Hypothalamus (tissue), 51 donors: ENCODE measurements around the gene NMBR.
"Not testable (repeated sequence)": the region's sequence is repeated elsewhere in the genome, so short reads cannot be mapped to it uniquely, and the experiment has no call there.

Source experiments
- DNase-seq, 51 donors: peaks; one replicate each; lab custom pipeline; 2025; lab: John Stamatoyannopoulos, UW

Gene NMBR

DNA sequence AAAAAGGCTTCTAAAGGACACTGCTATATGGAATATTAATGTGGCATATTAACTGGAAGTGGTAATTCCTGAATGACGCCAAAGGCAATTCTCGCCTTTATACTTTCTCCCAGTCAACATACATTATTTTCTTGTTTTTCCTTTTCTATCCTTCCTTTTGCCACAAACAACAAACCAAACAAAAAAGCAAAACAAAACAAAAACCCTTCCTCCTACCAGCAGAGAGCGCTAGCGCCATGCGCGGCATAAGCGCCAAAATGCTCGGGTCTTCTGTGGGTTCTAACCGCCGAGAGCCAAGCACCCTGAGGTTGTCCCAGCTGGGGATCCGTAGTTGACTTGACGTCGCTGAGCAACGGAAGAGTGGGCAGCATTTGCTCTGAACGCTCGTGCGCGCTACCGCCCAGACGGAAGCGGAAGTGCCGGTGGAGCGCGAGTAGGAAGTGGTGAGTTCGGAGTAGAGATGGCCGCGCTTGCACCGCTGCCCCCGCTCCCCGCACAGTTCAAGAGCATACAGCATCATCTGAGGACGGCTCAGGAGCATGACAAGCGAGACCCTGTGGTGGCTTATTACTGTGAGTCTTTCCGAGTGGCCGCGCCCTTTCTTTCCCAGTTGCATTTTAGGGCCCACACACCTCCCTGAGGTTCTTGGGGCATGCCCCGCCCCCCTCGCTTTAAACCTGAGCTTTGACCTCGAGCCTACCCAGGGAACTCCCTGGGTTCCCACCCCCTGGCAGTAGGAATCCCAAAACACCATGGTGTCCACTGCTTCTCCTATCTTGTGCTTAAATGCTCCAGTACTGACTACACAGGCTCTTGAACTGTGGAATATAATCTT is at the start of gene NMBR, which contains the start of gene VTA1:
TSS of gene NMBR (minus strand) at position 295 of the 835 bp plus-strand sequence. CDS start 58,464 bp downstream, outside the sequence.
TSS of gene VTA1 (plus strand) at position 436 of the 835 bp plus-strand sequence. CDS start at position 461, 25 bp downstream.
- peak; percentile 66 to 99 (median 95) for DNase-seq

DNA sequence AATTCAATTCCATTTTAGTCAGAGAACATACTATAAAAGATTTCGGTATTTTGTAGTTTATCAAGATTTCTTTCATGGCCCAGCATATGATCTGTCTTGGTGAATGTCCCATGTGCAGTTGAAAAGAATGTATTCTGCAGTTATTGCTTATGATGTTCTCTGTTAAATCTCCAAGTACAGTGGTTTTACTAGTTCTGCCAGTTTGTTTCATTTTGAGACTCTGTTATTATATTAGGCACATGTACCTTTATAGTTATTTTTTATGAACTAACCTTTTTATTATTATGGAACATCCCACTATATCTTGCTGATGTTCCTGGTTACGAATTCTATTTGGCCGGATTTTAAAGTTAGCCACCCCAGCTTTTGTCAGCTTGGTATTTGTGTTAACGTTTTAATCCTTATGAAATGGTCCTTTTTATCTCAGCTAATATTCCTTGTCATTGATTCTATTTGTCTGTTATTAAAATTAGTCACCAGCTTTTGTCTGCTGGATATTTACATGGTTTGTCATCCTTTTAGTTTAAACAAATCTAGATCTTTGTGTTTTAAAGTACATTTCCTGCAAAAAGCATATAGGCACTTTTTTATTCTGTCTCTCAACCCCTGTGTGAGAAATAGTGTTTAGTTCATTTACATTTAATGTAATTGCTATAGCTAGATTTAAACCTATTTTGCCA is 49.1 kb upstream of the NMBR start:
- DNase-seq = no peak

DNA sequence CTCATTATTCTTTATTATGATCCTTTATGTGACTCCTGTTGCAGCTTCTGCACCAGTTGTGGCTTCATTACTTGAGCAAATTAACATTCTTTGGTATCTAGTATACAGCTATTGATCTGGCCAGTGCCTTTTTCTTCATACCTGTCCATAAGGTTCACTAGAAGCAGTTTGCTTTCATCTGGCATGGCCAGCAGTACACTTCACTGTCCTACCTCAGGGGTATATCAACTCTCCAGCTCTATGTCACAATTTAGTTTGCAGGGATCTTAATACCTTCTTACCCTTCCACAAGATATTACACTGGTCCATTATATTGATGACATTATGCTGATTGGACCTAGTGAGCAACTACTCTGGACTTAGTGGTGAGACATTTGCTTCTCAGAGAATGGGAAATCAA is 46.7 kb upstream of the NMBR start:
- no peak for DNase-seq

DNA sequence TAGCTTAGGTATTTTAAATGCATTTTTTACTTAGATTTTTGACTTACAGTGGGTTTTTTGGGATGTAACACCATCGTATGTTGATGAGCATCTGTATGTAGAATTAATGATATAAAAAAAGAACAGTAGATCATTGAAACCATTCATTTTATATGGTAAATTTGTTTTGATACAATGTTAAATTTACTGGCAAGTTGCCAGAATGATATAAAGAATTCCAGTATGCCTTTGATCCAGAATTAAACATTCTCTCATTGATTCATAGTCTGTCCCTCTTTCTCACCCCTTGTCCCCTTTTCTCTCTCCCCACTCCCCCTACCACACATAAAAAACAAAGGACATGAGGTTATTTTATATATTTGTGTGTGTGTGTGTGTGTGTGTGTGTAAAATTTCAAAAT is 45.4 kb upstream of the NMBR start:
- no peak for DNase-seq

DNA sequence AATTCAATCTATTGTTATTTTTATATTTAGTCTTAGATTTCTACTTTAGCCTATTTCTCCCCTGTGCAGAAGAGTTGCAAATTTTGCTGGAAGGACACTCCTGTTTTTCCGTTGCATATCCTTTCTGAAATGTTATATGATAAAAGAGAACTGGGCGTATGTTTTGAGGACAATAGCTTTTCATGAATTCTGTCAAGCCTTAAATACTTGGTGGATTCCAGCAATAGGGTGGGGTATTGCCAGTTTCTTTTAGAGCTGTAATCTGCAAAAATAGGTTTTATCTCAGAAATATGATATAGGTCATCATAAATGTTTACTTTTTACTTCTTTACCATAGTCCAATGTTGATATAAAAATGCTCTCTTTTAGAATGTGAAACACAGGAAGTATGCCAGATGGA is 42.1 kb upstream of the NMBR start:
- DNase-seq = no peak

DNA sequence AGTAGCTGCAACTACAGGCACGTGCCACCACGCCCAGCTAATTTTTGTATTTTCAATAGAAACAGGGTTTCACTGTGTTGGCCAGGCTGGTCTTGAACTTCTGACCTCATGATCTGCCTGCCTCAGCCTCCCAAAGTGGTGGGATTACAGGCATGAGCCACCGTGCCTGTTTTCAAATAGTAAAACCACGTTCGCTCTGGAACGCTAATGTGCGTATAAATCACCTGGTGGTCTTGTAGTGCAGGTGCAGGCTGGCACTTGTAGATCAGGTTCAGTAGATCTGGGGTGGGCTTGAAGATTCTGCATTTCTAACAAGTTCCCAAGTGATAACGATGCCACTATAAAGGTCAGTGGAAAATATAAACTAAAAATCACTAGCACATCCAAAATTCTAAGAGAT is 41.4 kb upstream of the NMBR start:
- not testable (repeated sequence) for DNase-seq

DNA sequence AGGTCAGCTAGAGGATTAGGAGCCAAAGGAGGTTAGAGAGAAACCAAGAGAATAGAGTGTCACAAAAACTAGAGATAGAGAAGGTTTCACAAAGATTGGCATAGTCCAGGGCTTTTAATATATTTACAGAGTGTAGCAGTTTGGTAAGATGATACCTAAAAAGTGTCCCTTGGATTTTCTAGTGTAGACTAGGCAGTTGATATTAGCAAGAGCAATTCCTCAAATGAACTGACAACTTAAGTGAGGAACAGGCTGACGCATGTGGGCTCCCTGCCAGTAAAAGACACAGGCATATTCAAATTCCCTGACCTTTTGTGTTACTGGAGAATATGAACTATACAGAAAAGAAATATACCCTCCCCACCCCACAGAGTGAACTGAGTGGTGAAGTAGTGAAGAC is 40.3 kb upstream of the NMBR start:
- DNase-seq = no peak

DNA sequence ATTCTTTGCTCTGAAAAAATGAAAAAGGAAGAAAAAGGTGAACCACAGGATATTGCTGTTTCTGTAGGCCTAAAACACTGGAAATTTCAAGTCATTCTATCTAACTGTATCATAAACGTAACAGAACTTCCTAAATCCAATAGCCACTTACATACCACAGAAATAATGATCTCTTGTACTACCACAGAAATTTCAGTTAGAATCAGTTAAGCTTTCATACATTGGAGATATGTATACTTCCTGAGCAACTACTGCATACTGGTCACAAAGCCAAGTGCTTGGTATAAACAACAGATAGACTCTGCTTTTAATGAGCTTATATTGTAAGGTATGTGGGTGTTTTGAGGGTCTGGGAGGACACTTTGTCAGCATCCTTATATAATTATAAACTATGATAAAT is 38.7 kb upstream of the NMBR start:
- DNase-seq = no peak

DNA sequence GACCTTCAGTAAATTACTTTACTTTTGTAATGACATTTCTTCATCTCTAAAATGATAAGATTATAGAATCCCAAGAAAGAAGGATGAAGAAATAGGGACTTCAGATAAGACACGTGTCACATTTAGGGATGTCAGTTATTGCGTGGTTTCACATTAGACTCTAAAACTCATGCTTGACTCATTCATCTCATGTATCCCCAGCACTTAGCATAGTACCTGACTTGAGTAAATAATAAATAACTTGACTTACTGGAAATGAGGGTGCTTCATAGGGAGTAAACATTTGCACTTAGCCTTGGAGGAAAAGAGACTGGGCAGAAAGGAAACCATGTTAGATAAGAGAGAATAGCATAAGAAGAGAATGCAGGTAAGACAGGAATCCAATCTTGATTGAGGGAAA is 37.4 kb upstream of the NMBR start:
- no peak for DNase-seq

DNA sequence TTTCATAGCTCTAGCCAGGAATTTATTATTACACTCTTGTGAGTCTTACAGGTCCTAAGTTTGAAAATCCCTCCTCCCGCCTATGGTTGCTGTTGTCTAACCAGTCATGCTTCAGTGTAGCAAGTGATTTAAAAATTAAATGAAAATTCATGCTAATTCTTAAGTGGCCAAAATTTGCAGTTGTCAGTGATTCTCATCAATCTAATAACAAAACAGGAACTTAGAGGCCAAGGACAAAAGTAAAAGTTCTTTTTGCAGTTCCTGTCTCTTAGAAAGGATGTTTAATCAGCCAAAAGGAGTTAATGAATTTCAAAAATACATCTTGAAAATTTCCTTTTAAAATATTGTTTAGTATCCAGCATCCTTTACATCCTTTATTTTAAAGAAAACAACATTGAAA is 36.4 kb upstream of the NMBR start:
- DNase-seq = no peak

DNA sequence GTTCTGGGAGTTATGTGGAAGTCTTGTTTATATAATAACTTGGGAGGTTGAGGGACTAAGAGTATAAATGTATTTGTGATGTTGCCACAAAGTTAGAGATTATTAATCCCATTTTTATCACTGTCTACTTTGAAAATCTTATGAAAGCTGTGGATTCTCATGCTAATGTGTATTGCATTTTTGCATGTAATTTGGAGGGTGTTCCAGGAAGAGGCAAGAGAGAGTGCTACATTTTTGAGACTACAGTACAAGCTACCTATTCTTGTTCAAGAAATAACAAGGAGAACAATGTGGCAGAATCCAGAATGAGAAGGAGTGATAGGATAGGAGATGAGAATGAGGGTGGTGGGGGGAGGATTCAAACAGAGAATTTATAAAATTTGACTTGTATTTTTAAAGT is 35.1 kb upstream of the NMBR start:
- no peak for DNase-seq

DNA sequence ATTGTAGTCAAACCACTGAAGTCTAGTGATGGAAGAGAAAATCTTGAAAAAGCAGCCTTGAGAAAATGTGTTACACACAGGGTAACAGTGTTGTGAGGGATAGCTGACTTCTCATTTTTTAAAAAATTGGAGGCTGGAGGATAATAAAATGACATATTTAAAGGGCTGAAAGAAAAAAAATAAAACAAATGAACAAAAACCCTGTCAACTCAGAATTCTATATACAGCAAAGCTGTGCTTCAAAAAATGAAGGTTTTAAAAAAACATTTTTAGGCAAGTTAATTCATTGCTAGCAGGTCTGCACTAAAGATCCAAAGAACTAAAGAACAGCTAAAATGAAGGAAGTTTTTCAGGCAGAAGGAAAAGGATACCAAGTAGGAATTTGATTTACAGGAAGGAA is 31.2 kb upstream of the NMBR start:
- DNase-seq = no peak

DNA sequence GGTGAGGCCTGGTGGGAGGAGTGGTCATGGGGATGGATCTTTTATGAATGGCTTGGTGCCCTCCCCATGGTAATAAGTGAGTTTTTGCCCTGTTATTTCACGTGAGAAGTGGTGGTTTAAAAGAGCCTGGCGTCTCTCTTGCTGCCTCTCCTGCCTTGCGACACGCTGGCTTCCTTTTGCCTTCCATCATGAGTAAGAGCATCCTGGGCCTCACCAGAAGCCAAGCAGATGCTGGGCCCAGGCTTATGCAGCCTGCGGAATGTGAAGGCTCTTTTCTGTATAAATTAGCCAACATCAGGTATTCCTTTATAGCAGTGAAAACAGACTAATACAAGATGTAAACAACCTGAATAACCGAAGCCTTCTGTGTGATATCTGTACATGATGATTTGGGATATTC is 27.8 kb upstream of the NMBR start:
- DNase-seq = no peak

DNA sequence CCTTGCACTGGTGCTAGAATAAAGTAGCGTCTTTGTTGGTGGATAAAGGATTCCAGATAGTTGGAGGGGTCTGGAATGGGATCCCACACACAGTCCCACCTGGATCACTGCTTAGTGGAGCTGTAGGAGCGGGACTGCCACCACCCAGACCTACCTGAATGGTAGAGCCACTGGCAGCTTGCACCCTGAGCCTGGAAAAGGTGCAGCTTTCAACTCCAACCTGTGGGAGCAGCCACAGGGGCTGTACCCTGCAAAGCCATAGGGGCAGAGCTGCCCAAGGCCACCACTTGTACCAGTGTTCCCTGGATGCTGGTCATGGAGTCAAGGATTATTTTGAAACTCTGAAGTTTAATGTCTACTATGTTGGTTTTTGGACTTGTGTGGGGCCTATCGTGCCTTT is 27.1 kb upstream of the NMBR start:
- DNase-seq = no peak

DNA sequence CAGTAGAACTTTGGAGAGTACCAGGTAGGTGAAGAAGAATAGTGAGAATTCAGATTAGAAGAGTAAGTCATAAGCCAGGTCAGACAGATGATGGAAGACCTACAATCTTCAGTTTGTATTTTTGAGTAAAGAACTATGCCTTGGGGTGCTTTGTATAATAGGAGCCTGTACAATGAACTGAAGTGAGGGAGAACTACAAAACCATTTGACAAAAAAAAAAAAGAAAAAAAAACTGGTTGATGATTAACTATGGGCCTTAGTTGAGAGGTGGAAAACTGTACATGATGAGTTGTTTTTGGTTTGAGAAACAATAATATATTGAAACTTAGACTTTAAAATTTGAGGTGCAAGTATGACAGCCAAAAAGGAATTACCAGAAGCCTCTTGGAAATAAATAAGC is 25.8 kb upstream of the NMBR start:
- DNase-seq = no peak

DNA sequence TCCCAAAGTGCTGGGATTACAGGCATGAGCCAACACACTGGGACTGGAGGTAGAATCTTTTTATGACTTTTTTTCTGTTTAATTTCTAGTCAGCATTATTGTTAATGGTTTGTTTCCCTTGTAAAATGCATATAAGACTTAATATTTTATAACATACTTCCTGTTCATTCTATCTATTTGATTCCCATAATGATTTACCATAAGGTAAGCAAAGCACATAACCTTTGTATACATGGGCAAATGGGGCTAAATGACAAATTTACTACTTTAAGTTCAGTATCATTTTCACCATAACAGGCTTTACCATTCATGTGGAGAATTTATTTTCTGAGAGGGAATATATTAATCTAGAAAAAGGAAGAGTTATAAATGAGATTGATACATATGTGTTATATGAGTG is 24.4 kb upstream of the NMBR start:
- no peak for DNase-seq

DNA sequence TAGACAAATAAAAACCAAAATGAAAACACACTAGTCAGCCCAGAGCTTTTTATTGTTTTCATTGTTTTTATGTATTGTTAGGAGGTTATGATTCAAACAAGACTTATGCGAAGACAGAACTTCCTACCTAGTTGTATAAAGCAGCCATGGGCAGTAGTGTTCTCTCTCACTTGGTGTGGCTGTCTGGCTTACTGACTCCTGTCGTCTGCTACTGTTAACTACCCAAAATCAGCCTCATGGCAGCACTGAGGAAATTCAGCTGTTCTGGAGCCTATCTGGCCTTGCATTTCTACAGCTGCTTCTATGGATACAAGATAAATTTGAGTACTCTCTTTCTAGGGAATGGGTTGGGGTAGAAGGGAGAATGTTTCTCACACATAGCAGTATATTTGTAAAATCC is 20.6 kb upstream of the NMBR start:
- DNase-seq = no peak

DNA sequence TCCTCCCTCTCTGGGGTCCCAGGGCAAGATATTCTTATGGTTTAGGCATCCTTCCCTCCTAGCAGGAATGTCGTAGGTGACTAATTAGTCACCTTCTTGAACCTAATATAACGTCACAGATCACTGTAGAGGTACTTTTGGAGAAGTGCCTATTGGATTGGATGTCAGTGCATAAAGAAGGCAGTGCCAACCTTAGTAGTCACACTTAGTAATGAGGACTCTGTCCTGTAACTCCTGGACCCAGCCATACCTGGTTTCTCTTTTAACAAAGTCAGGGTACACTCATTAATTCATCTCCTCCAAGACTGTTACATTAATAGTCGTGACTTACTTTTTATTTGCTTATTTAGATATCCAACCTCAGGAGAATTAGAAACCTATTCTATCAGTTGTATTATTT is 20.1 kb upstream of the NMBR start:
- DNase-seq = no peak

DNA sequence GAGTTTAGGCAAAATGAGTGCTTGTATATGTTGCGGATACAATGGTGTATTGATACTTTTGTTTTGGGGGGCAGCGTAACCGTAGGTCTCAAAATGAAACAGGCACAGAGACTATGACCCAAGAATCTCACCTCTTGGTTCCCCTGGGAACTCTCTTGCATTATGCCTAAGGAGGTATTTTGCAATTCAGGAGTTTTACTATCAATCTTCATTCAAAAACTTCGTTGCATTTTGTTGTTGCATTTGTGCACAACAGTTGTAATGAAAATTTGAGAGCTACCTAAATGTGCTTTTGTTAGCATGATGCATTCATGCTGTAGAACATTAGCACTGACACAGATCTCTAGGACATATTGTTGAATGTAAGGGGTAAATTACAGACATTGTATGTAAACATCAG is 18.3 kb upstream of the NMBR start:
- no peak for DNase-seq

DNA sequence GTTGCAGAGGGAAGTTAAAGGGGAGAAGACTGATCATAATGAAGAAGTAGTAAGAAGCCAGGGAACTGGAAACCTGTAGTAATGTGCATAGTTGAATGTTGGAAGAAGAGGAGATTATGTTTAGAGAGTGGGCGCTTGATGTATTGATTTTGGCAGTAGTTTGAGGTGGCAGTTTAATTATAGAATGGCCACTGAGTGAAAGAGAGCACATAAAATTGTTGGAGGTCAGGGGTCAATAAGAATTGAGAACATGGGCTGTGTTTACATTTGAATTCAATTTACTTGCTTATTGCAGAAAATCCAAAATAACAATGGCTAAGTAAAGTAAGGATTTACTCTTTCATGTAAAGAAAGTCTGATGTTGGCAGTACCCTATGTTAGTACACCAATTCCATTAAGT is 15.9 kb upstream of the NMBR start:
- DNase-seq = no peak

DNA sequence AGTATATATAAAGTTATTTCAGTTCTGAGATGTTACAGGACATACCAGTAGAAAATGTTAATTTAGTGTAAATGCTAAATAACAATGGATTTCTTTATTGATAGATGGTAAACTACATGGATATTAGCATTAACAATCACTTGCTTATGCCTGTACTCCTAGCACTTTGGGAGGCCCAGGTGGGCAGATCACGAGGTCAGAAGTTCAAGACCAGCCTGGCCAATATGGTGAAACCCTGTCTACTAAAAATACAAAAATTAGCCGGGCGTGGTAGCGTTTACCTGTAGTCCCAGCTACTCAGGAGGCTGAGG is 9.8 kb upstream of the NMBR start:
- not testable (repeated sequence) for DNase-seq
